RWPE1 (cell line): ENCODE data around the gene PLXNA3.

Source experiments
- CTCF ChIA-PET: fragments of 350-600 bp; sonication (Branson Sonifier 250); formaldehyde crosslinking; extraction: SDS; loops from one replicate; lab custom pipeline; 2021; lab: Yijun Ruan, JAX
- POLR2A ChIA-PET: fragments of 400-600 bp; formaldehyde crosslinking; extraction: SDS; loops from one replicate; lab custom pipeline; 2020; ENCODE audit warnings: antibody characterized with exemption; ENCODE audit not compliant: low non-redundant PET; lab: Yijun Ruan, JAX
- DNase-seq: peaks from one replicate; pipeline ENCODE4 v3.0.0; 2012; ENCODE audit warnings: low spot score
- H3K27ac ChIP-seq: fragments of 450-650 bp; 2 replicates; pipeline ENCODE4 v1.5.1; 2017
- TF ChIP-seq, protein P1 (sequence below): fragments of 450-650 bp; conservative IDR thresholded peaks from 2 replicates; pipeline ENCODE4 v1.5.1; 2017; ENCODE audit warnings: low read depth, mild to moderate bottlenecking

PLXNA3 gene

GRCh38 chrX:154437971-154438893 lies 19.8 kb upstream of the PLXNA3 start:
- no peak for DNase-seq
- H3K27ac ChIP-seq: peak overlapping the region; percentile 83
- ChIA-PET POLR2A (no interaction called here), CTCF (no interaction called here)
- TF ChIP-seq, protein P1, sequence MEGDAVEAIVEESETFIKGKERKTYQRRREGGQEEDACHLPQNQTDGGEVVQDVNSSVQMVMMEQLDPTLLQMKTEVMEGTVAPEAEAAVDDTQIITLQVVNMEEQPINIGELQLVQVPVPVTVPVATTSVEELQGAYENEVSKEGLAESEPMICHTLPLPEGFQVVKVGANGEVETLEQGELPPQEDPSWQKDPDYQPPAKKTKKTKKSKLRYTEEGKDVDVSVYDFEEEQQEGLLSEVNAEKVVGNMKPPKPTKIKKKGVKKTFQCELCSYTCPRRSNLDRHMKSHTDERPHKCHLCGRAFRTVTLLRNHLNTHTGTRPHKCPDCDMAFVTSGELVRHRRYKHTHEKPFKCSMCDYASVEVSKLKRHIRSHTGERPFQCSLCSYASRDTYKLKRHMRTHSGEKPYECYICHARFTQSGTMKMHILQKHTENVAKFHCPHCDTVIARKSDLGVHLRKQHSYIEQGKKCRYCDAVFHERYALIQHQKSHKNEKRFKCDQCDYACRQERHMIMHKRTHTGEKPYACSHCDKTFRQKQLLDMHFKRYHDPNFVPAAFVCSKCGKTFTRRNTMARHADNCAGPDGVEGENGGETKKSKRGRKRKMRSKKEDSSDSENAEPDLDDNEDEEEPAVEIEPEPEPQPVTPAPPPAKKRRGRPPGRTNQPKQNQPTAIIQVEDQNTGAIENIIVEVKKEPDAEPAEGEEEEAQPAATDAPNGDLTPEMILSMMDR: no peak

GRCh38 chrX:154439841-154440240 lies 18.2 kb upstream of the PLXNA3 start:
- CTCF ChIA-PET: interaction anchor here (0.6 kb wide), 1 partner anchor 102 kb away, joined by 3 read pairs; no protein-coding TSS in a partner anchor
- TF ChIP-seq, protein P1: no peak
- no peak for DNase-seq
- H3K27ac ChIP-seq: 0 out of 2 replicates have a peak overlapping the region, but pooled peaks have one; percentile 5
- POLR2A ChIA-PET: no interaction called here

- ChIA-PET POLR2A (no interaction called here), CTCF (no interaction called here)
- TF ChIP-seq, protein P1: no peak
- DNase-seq: no peak
- H3K27ac ChIP-seq: peak overlapping the region; percentile 5; the same call in 1 of the 2 replicates
These were observed 17.3 kb upstream of the PLXNA3 start for GRCh38 chrX:154440623-154441357.

DNA sequence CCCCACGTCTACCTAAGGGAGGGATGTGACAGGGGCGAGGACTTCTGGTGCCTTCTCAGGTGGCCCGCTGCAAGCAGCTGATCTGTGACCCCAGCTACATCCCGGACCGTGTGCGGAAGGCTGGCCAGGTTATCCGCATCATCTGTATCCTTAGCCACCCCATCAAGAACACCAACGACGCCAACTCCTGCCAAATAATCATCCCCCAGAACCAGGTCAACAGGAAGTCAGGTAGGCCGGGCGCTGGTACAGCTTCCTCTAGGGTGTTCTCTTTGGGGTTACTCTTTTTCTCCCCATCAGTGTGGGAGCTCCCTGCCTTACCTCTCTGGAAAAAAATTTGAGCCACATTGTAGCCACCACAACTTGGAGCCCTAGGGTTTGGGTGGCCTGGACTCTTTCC lies 16.5 kb upstream of the PLXNA3 start:
- TF ChIP-seq, protein P1: no peak
- H3K27ac ChIP-seq: peak overlapping the region; percentile 85
- DNase-seq: no peak
- POLR2A ChIA-PET: interaction anchor here (0.6 to 0.7 kb wide), 2 partner anchors 42 to 45 kb away, joined by 3 read pairs; no protein-coding TSS in a partner anchor
- CTCF ChIA-PET: no interaction called here

GRCh38 chrX:154441984-154442707 lies 15.9 kb upstream of the PLXNA3 start:
- peak; percentile 72 for DNase-seq
- ChIA-PET CTCF (no interaction called here), POLR2A (interaction anchor here (0.6 to 0.7 kb wide), 2 partner anchors 42 to 46 kb away, joined by 3 read pairs; no protein-coding TSS in a partner anchor)
- H3K27ac ChIP-seq: peak overlapping the region; percentile 85
- TF ChIP-seq, protein P1: no peak
